GM23338 (cell line): ENCODE data around the gene RTN4RL1. TPM values are rescaled to one million over a fixed set of nuclear protein-coding genes. Genes with fewer than 3 reads are reported as not detected.

ENCODE experiments used
- ATAC-seq: fragments of 200-7000 bp; cut with Tn5 transposase; 3 replicates; pipeline ENCODE4 v1.9.1; 2020
- DNase-seq: peaks from one replicate; pipeline ENCODE4 v3.0.0-alpha.2; 2015; ENCODE audit warnings: low spot score
- H2AFZ ChIP-seq: fragments of 200-600 bp; sonication (generic); 2 replicates; pipeline ENCODE4 v1.8.0; 2016; ENCODE audit warnings: antibody characterized with exemption, mild to moderate bottlenecking, moderate library complexity
- H3F3A ChIP-seq: fragments of 200-600 bp; sonication (generic); replicated peaks from 2 replicates; pipeline ENCODE4 v1.8.0; 2017; ENCODE audit warnings: antibody characterized with exemption, mixed run types, low read depth
- H3K27ac ChIP-seq: fragments of 200-600 bp; sonication (generic); 2 replicates; pipeline ENCODE4 v1.6.1; 2016; ENCODE audit warnings: low read depth
- H3K27me3 ChIP-seq: fragments of 200-600 bp; sonication (generic); 2 replicates; pipeline ENCODE4 v1.8.0; 2016; ENCODE audit warnings: mild to moderate bottlenecking, mixed run types, moderate library complexity; ENCODE audit not compliant: insufficient read depth
- H3K36me3 ChIP-seq: fragments of 200-600 bp; sonication (generic); 2 replicates; pipeline ENCODE4 v1.8.0; 2016; ENCODE audit warnings: mild to moderate bottlenecking; ENCODE audit not compliant: insufficient read depth
- H3K4me1 ChIP-seq: fragments of 200-600 bp; sonication (generic); 2 replicates; pipeline ENCODE4 v1.8.0; 2016; ENCODE audit warnings: mild to moderate bottlenecking, moderate library complexity; ENCODE audit not compliant: insufficient read depth
- H3K4me2 ChIP-seq: fragments of 200-600 bp; sonication (generic); 2 replicates; pipeline ENCODE4 v1.7.1; 2017; ENCODE audit warnings: mixed run types
- H3K4me3 ChIP-seq: fragments of 200-600 bp; sonication (generic); 2 replicates; pipeline ENCODE4 v1.6.1; 2016; ENCODE audit warnings: mixed run types
- H3K79me2 ChIP-seq: fragments of 200-600 bp; sonication (generic); replicated peaks from 2 replicates; pipeline ENCODE4 v1.8.0; 2017; ENCODE audit warnings: mild to moderate bottlenecking; ENCODE audit not compliant: insufficient read depth
- H3K9me2 ChIP-seq: fragments of 200-600 bp; sonication (generic); 2 replicates; pipeline ENCODE4 v1.8.0; 2017; ENCODE audit not compliant: insufficient read depth
- H4K20me1 ChIP-seq: fragments of 200-600 bp; sonication (generic); replicated peaks from 2 replicates; pipeline ENCODE4 v1.8.0; 2017; ENCODE audit warnings: mild to moderate bottlenecking; ENCODE audit not compliant: insufficient read depth
- H3K27ac Mint-ChIP-seq: 2 replicates; pipeline ENCODE4 v1.8.0; 2020; ENCODE audit warnings: inconsistent platforms, mild to moderate bottlenecking, moderate library complexity, mixed read lengths
- H3K27me3 Mint-ChIP-seq: 3 replicates; pipeline ENCODE4 v1.8.0; 2022; ENCODE audit warnings: low read depth, mild to moderate bottlenecking, moderate library complexity, mixed read lengths, inconsistent platforms; ENCODE audit not compliant: insufficient read depth, poor library complexity
- H3K36me3 Mint-ChIP-seq: 3 replicates; pipeline ENCODE4 v1.8.0; 2021; ENCODE audit warnings: low read depth, mild to moderate bottlenecking, inconsistent platforms, moderate library complexity, mixed read lengths
- H3K4me1 Mint-ChIP-seq: 3 replicates; pipeline ENCODE4 v1.8.0; 2020; ENCODE audit warnings: mild to moderate bottlenecking, inconsistent platforms, mixed read lengths
- H3K4me3 Mint-ChIP-seq: 3 replicates; pipeline ENCODE4 v1.8.0; 2021; ENCODE audit warnings: moderate library complexity, mild to moderate bottlenecking, inconsistent platforms, mixed read lengths
- H3K9me3 Mint-ChIP-seq: 3 replicates; pipeline ENCODE4 v1.8.0; 2020; ENCODE audit warnings: moderate library complexity, mild to moderate bottlenecking, inconsistent platforms, mixed read lengths
- CREB1 ChIP-seq: fragments of 250-450 bp; sonication (Bioruptor Pico); IDR thresholded peaks from 2 replicates; pipeline ENCODE4 v1.5.0; 2020; ENCODE audit warnings: low read depth, mild to moderate bottlenecking, moderate library complexity
- EZH2 ChIP-seq: fragments of 200-600 bp; sonication (generic); IDR thresholded peaks from one replicate; pipeline ENCODE4 v1.8.0; 2017; ENCODE audit warnings: antibody characterized with exemption, mild to moderate bottlenecking, low read depth; ENCODE audit not compliant: unreplicated experiment
- EZH2phosphoT487 ChIP-seq: fragments of 200-600 bp; sonication (generic); IDR thresholded peaks from one replicate; pipeline ENCODE4 v1.8.1; 2018; ENCODE audit warnings: antibody characterized with exemption; ENCODE audit not compliant: unreplicated experiment
- NANOG ChIP-seq: IDR thresholded peaks from 2 replicates; pipeline ENCODE4 v1.6.1; 2016; ENCODE audit warnings: antibody characterized with exemption, borderline replicate concordance
- POLR2AphosphoS5 ChIP-seq: IDR thresholded peaks from 2 replicates; pipeline ENCODE4 v1.6.1; 2016; ENCODE audit warnings: antibody characterized with exemption, low read depth
- ZNF114 ChIP-seq: fragments of 250-450 bp; sonication (Bioruptor Pico); IDR thresholded peaks from 2 replicates; pipeline ENCODE4 v1.5.0; 2020; ENCODE audit warnings: mild to moderate bottlenecking, moderate library complexity
- ZNF331 ChIP-seq: fragments of 250-450 bp; sonication (Bioruptor Pico); IDR thresholded peaks from 2 replicates; pipeline ENCODE4 v1.5.0; 2020; ENCODE audit warnings: low read depth, mild to moderate bottlenecking, moderate library complexity
- ZNF462 ChIP-seq: fragments of 250-450 bp; sonication (Bioruptor Pico); IDR thresholded peaks from 2 replicates; pipeline ENCODE4 v1.5.0; 2020; ENCODE audit warnings: mild to moderate bottlenecking, moderate library complexity
- polyA plus RNA-seq: library from polyadenylated mRNA; unstranded; fragments of >200 nt; fragmentation: Nextera tagmentation; extraction: Ambion mirVana; gene quantifications from 2 replicates; pipeline ENCODE4 v1.2.1, GENCODE V29; 2016
- total RNA-seq: library from RNA; depleted of rRNA; stranded (reverse); fragments of >200 nt; shearing (Covaris generic); gene quantifications from 2 replicates; pipeline ENCODE4 v1.2.3, GENCODE V29; 2014
- TF ChIP-seq, protein P1 (sequence below): IDR thresholded peaks from one replicate; pipeline ENCODE4 v1.6.1; 2018; ENCODE audit warnings: antibody characterized with exemption; ENCODE audit not compliant: unreplicated experiment

Gene RTN4RL1
- total and polyA plus RNA-seq, 2 experiments from 2014 or later: 0.17 TPM; not detected in 1

GRCh38 chr17:2049333-2050299, 24.5 kb upstream of the RTN4RL1 start:
- Histone ChIP-seq H3K4me2 (peak overlapping the region; percentile 73), H4K20me1 (no peaks in the 10 kb centered on the region; the same call in 1 of the 2 replicates), H3K4me3 (peak overlapping the region; percentile 50), H3K36me3 (no peaks in the 10 kb centered on the region), H3K9me2 (no peaks in the 10 kb centered on the region), H3K27me3 (peaks cover 88% of the 10 kb centered on the region), H3K27ac (no peak overlapping the region), H3K4me1 (peaks cover 6% of the 10 kb centered on the region; the same call in 1 of the 2 replicates), H3F3A (peaks cover 12% of the 10 kb centered on the region; the same call in 1 of the 2 replicates), H2AFZ (no peak overlapping the region), H3K79me2 (no peaks in the 10 kb centered on the region)
- H3K4me3 Mint-ChIP-seq: peak overlapping the region; percentile 64
- no peak overlapping the region for H3K27ac Mint-ChIP-seq
- no peaks in the 10 kb centered on the region; the same call in 2 of the 3 replicates for H3K9me3 Mint-ChIP-seq
- ATAC-seq (peak; percentile 14), DNase-seq (peak; percentile 81)
- peaks cover 55% of the 10 kb centered on the region for H3K27me3 Mint-ChIP-seq
- H3K4me1 Mint-ChIP-seq: no peaks in the 10 kb centered on the region; the same call in 2 of the 3 replicates
- TF ChIP-seq EZH2 (peak; percentile 46), EZH2phosphoT487 (no peak)
- TF ChIP-seq, protein P1, sequence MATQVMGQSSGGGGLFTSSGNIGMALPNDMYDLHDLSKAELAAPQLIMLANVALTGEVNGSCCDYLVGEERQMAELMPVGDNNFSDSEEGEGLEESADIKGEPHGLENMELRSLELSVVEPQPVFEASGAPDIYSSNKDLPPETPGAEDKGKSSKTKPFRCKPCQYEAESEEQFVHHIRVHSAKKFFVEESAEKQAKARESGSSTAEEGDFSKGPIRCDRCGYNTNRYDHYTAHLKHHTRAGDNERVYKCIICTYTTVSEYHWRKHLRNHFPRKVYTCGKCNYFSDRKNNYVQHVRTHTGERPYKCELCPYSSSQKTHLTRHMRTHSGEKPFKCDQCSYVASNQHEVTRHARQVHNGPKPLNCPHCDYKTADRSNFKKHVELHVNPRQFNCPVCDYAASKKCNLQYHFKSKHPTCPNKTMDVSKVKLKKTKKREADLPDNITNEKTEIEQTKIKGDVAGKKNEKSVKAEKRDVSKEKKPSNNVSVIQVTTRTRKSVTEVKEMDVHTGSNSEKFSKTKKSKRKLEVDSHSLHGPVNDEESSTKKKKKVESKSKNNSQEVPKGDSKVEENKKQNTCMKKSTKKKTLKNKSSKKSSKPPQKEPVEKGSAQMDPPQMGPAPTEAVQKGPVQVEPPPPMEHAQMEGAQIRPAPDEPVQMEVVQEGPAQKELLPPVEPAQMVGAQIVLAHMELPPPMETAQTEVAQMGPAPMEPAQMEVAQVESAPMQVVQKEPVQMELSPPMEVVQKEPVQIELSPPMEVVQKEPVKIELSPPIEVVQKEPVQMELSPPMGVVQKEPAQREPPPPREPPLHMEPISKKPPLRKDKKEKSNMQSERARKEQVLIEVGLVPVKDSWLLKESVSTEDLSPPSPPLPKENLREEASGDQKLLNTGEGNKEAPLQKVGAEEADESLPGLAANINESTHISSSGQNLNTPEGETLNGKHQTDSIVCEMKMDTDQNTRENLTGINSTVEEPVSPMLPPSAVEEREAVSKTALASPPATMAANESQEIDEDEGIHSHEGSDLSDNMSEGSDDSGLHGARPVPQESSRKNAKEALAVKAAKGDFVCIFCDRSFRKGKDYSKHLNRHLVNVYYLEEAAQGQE: peak; percentile 75
- peaks cover 1% of the 10 kb centered on the region; the same call in 2 of the 3 replicates for H3K36me3 Mint-ChIP-seq

DNA sequence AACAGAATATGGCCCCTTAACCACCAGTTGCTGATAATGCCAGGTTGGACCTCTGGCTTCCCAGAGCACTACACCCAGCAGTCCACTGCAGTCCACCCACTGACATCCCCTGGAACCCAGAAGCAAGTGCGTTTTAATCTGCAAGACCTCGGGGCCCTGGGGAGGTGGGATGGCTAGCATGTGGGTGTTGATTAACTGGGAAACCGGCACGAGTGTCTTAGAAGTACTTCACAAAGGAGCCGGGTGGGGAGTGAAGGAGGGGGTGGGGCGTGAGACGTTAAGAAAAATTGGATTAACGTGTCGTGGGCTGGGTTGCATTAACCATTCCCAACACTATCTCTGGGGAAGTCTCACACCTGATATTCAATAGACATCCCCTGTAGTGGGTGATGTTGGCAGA, 23.7 kb upstream of the RTN4RL1 start:
- H3K27me3 ChIP-seq: peaks cover 80% of the 10 kb centered on the region
- H3K27ac Mint-ChIP-seq: no peak overlapping the region
- H2AFZ ChIP-seq: no peak overlapping the region
- TF ChIP-seq ZNF462 (CRISPR knock-in tag): no peak
- TF ChIP-seq NANOG: no peak
- TF ChIP-seq POLR2AphosphoS5: no peak
- no peak for TF ChIP-seq ZNF331 (CRISPR knock-in tag)
- TF ChIP-seq ZNF114 (CRISPR knock-in tag): no peak
- no peak for TF ChIP-seq EZH2
- no peak for TF ChIP-seq CREB1 (CRISPR knock-in tag)

More for the DNA sequence above, 23.7 kb upstream of the RTN4RL1 start:
- Histone ChIP-seq H3K36me3 (no peaks in the 10 kb centered on the region), H3K4me3 (no peak overlapping the region), H4K20me1 (no peaks in the 10 kb centered on the region; the same call in 1 of the 2 replicates), H3F3A (peaks cover 12% of the 10 kb centered on the region; the same call in 1 of the 2 replicates), H3K27ac (no peak overlapping the region), H3K79me2 (no peaks in the 10 kb centered on the region), H3K9me2 (no peaks in the 10 kb centered on the region), H3K4me2 (no peak overlapping the region), H3K4me1 (no peaks in the 10 kb centered on the region)
- peak overlapping the region; percentile 64 for H3K4me3 Mint-ChIP-seq
- DNase-seq (no peak), ATAC-seq (no peak)
- no peaks in the 10 kb centered on the region; the same call in 2 of the 3 replicates for H3K9me3 Mint-ChIP-seq
- peaks cover 6% of the 10 kb centered on the region; the same call in 2 of the 3 replicates for H3K36me3 Mint-ChIP-seq
- peaks cover 47% of the 10 kb centered on the region for H3K27me3 Mint-ChIP-seq
- no peaks in the 10 kb centered on the region; the same call in 2 of the 3 replicates for H3K4me1 Mint-ChIP-seq
